NCI-H345 treated with DMSO at 0.1 percent for 48 hours (cell line): Measurements from ENCODE around the gene HDGFL3.

Experiments used
- DNase-seq: peaks from one replicate; lab custom pipeline; 2025; ENCODE audit not compliant: unreplicated experiment; lab: John Stamatoyannopoulos, UW

HDGFL3 gene

GRCh38 chr15:83129791-83130190, 77.8 kb downstream of the HDGFL3 start:
- no peak for DNase-seq

GRCh38 chr15:83127547-83128150, 80.0 kb downstream of the HDGFL3 start:
- DNase-seq = no peak

- DNase-seq = no peak
These were observed 84.1 kb downstream of the HDGFL3 start for GRCh38 chr15:83123529-83123928.

GRCh38 chr15:83119968-83120581, 87.5 kb downstream of the HDGFL3 start:
- DNase-seq = no peak

GRCh38 chr15:83118968-83119367, 88.7 kb downstream of the HDGFL3 start:
- DNase-seq = no peak

- no peak for DNase-seq
These were observed 89.3 kb downstream of the HDGFL3 start for GRCh38 chr15:83118291-83118827.

GRCh38 chr15:83115831-83116565, 91.6 kb downstream of the HDGFL3 start:
- DNase-seq = no peak

- DNase-seq = no peak
These were observed 92.2 kb downstream of the HDGFL3 start for GRCh38 chr15:83115410-83115809.

GRCh38 chr15:83114856-83115255, 92.8 kb downstream of the HDGFL3 start:
- DNase-seq = no peak

GRCh38 chr15:83113881-83114674, 93.5 kb downstream of the HDGFL3 start:
- DNase-seq = no peak

- no peak for DNase-seq
These were observed 94.7 kb downstream of the HDGFL3 start for GRCh38 chr15:83112956-83113299.

- no peak for DNase-seq
These were observed 95.2 kb downstream of the HDGFL3 start for GRCh38 chr15:83112233-83112955.

- no peak for DNase-seq
These were observed 96.5 kb downstream of the HDGFL3 start for GRCh38 chr15:83111149-83111548.

GRCh38 chr15:83110381-83110780, 97.2 kb downstream of the HDGFL3 start:
- DNase-seq = no peak

- no peak for DNase-seq
These were observed 98.1 kb downstream of the HDGFL3 start for GRCh38 chr15:83109532-83109931.

GRCh38 chr15:83108266-83109219, 99.1 kb downstream of the HDGFL3 start:
- no peak for DNase-seq

- DNase-seq = no peak
These were observed 99.8 kb downstream of the HDGFL3 start for GRCh38 chr15:83107841-83108181.

GRCh38 chr15:83106994-83107840, 100.4 kb downstream of the HDGFL3 start, which contains the start of gene TM6SF1:
Gene TM6SF1 (plus strand): TSS chr15:83107645. CDS start chr15:83107681, 36 bp downstream.
- DNase-seq = no peak

GRCh38 chr15:83105440-83105839, 102.2 kb downstream of the HDGFL3 start:
- DNase-seq = no peak
